H9 (cell line): ENCODE results near the gene RND3. TPM values are rescaled to one million over a fixed set of nuclear protein-coding genes. Genes with fewer than 3 reads are reported as not detected.

Experiments
- DNase-seq: peaks from one replicate; pipeline ENCODE4 v3.0.0-alpha.2; 2017
- H2AFZ ChIP-seq: one replicate; pipeline ENCODE4 v1.6.1; 2013; ENCODE audit warnings: mild to moderate bottlenecking, low read length, control low read depth, moderate library complexity
- H2AK5ac ChIP-seq: 2 replicates; pipeline ENCODE4 v1.6.1; 2013; ENCODE audit warnings: low read length, control low read depth, mixed read lengths; ENCODE audit not compliant: insufficient read length
- H2BK120ac ChIP-seq: one replicate; pipeline ENCODE4 v1.6.1; 2013; ENCODE audit warnings: low read depth, mild to moderate bottlenecking, low read length, control low read depth, inconsistent platforms; ENCODE audit not compliant: poor library complexity, severe bottlenecking
- H2BK12ac ChIP-seq: 2 replicates; pipeline ENCODE4 v1.6.1; 2013; ENCODE audit warnings: low read length, control low read depth, mixed read lengths, low read depth; ENCODE audit not compliant: insufficient read length
- H2BK15ac ChIP-seq: 2 replicates; pipeline ENCODE4 v1.6.1; 2013; ENCODE audit warnings: low read depth, low read length, control low read depth
- H2BK20ac ChIP-seq: one replicate; pipeline ENCODE4 v1.6.1; 2013; ENCODE audit warnings: low read depth, mild to moderate bottlenecking, low read length, control low read depth, inconsistent platforms; ENCODE audit not compliant: poor library complexity, severe bottlenecking
- H2BK5ac ChIP-seq: 2 replicates; pipeline ENCODE4 v1.6.1; 2013; ENCODE audit warnings: low read length, control low read depth, mixed read lengths; ENCODE audit not compliant: insufficient read length
- H3K14ac ChIP-seq: 2 replicates; pipeline ENCODE4 v1.6.1; 2013; ENCODE audit warnings: low read length, control low read depth; ENCODE audit not compliant: insufficient read depth
- H3K18ac ChIP-seq: 2 replicates; pipeline ENCODE4 v1.6.1; 2013; ENCODE audit warnings: low read depth, mild to moderate bottlenecking, mixed read lengths, low read length, control low read depth; ENCODE audit not compliant: insufficient read length
- H3K23ac ChIP-seq: 2 replicates; pipeline ENCODE4 v1.6.1; 2013; ENCODE audit warnings: low read length, control low read depth, mixed read lengths, low read depth; ENCODE audit not compliant: insufficient read length
- H3K23me2 ChIP-seq: 2 replicates; pipeline ENCODE4 v1.6.1; 2013; ENCODE audit warnings: low read depth, mild to moderate bottlenecking, mixed read lengths, low read length, control low read depth; ENCODE audit not compliant: insufficient read length, poor library complexity, severe bottlenecking
- H3K27ac ChIP-seq: 2 replicates; pipeline ENCODE4 v1.5.1; 2013; ENCODE audit warnings: low read length, control low read depth, mixed read lengths, low read depth; ENCODE audit not compliant: insufficient read length
- H3K27me3 ChIP-seq: 2 replicates; pipeline ENCODE4 v1.6.1; 2013; ENCODE audit warnings: low read length, control low read depth, inconsistent platforms; ENCODE audit not compliant: insufficient read depth
- H3K4ac ChIP-seq: 2 replicates; pipeline ENCODE4 v1.6.1; 2013; ENCODE audit warnings: low read depth, mild to moderate bottlenecking, control low read depth, inconsistent platforms, low read length, moderate library complexity
- H3K4me1 ChIP-seq: 2 replicates; pipeline ENCODE4 v1.6.1; 2013; ENCODE audit warnings: low read length, control low read depth, inconsistent platforms; ENCODE audit not compliant: insufficient read depth
- H3K4me2 ChIP-seq: 2 replicates; pipeline ENCODE4 v1.6.1; 2013; ENCODE audit warnings: low read length, control low read depth, mixed read lengths; ENCODE audit not compliant: insufficient read length, insufficient read depth
- H3K56ac ChIP-seq: 2 replicates; pipeline ENCODE4 v1.6.1; 2013; ENCODE audit warnings: low read depth, mild to moderate bottlenecking, mixed read lengths, low read length, control low read depth; ENCODE audit not compliant: insufficient read length
- H3K79me1 ChIP-seq: 2 replicates; pipeline ENCODE4 v1.6.1; 2013; ENCODE audit warnings: low read depth, mild to moderate bottlenecking, moderate library complexity, low read length, control low read depth, inconsistent platforms; ENCODE audit not compliant: insufficient read depth, poor library complexity, severe bottlenecking
- H3K79me2 ChIP-seq: 2 replicates; pipeline ENCODE4 v1.6.1; 2013; ENCODE audit warnings: low read length, control low read depth, inconsistent platforms; ENCODE audit not compliant: insufficient read depth
- H3K9ac ChIP-seq: 2 replicates; pipeline ENCODE4 v1.6.1; 2013; ENCODE audit warnings: low read length, control low read depth, mixed read lengths; ENCODE audit not compliant: insufficient read length; ENCODE audit errors: extremely low read depth
- H3K9me3 ChIP-seq: one replicate; pipeline ENCODE4 v1.6.1; 2013; ENCODE audit warnings: low read depth, low read length, inconsistent platforms; ENCODE audit not compliant: control insufficient read depth
- H3T11ph ChIP-seq: one replicate; pipeline ENCODE4 v1.6.1; 2013; ENCODE audit warnings: mild to moderate bottlenecking, low read length, control low read depth, inconsistent platforms
- H4K20me1 ChIP-seq: one replicate; pipeline ENCODE4 v1.6.1; 2013; ENCODE audit not compliant: control insufficient read depth, insufficient read length, insufficient read depth
- H4K5ac ChIP-seq: 2 replicates; pipeline ENCODE4 v1.6.1; 2013; ENCODE audit warnings: low read depth, mild to moderate bottlenecking, mixed read lengths, low read length, control low read depth; ENCODE audit not compliant: insufficient read length
- H4K8ac ChIP-seq: replicated peaks from 2 replicates; pipeline ENCODE4 v1.6.1; 2013; ENCODE audit warnings: low read length, control low read depth, mixed read lengths, low read depth; ENCODE audit not compliant: insufficient read length
- H4K91ac ChIP-seq: 2 replicates; pipeline ENCODE4 v1.6.1; 2013; ENCODE audit warnings: low read depth, mild to moderate bottlenecking, moderate library complexity, mixed read lengths, low read length, control low read depth; ENCODE audit not compliant: insufficient read length
- H3K27ac Mint-ChIP-seq, 3 experiments: 2 replicates in 2 of 3; 3 replicates in 1 of 3; pipeline ENCODE4 v1.8.0; 2020 to 2021; ENCODE audit warnings: mixed read lengths in 3 of 3, mild to moderate bottlenecking in 1 of 3, moderate library complexity in 1 of 3
- H3K27me3 Mint-ChIP-seq: 2 replicates; pipeline ENCODE4 v1.8.0; 2021; ENCODE audit warnings: low read depth, mild to moderate bottlenecking, moderate library complexity, mixed read lengths
- H3K36me3 Mint-ChIP-seq, 3 experiments: 2 replicates in 2 of 3; 3 replicates in 1 of 3; pipeline ENCODE4 v1.8.0; 2020 to 2021; ENCODE audit warnings: low read depth in 3 of 3, mixed read lengths in 3 of 3; ENCODE audit not compliant: insufficient read depth in 1 of 3
- H3K4me1 Mint-ChIP-seq, 2 experiments: 2 replicates each; pipeline ENCODE4 v1.8.0; 2020; ENCODE audit warnings: mixed read lengths in 2 of 2
- H3K4me3 Mint-ChIP-seq, 2 experiments: 2 replicates in 1 of 2; 3 replicates in 1 of 2; pipeline ENCODE4 v1.8.0; 2020 to 2021; ENCODE audit warnings: mild to moderate bottlenecking in 2 of 2, mixed read lengths in 2 of 2, moderate library complexity in 1 of 2
- H3K9me3 Mint-ChIP-seq, 2 experiments: 2 replicates in 1 of 2; 3 replicates in 1 of 2; pipeline ENCODE4 v1.8.0; 2020; ENCODE audit warnings: mild to moderate bottlenecking in 2 of 2, mixed read lengths in 2 of 2, moderate library complexity in 1 of 2
- WGBS: extraction: QIAGEN DNeasy Blood & Tissue Kit; methylation state at CpG from one replicate; pipeline ENCODE4 v1.1.7; 2013; ENCODE audit warnings: missing lambda C conversion rate, low lambda C conversion rate, mixed read lengths; ENCODE audit not compliant: insufficient read length; ENCODE audit errors: extremely low coverage; 5-methylcytosine and 5-hydroxymethylcytosine counted together
- total RNA-seq: library from RNA; stranded (reverse); gene quantifications from 2 replicates; pipeline ENCODE4 v1.2.1, GENCODE V29; 2021
- TF ChIP-seq, protein P1 (sequence below): fragments of 200-600 bp; sonication (generic); conservative IDR thresholded peaks from 3 replicates; pipeline ENCODE4 v1.8.0; 2021; ENCODE audit warnings: antibody characterized with exemption, mild to moderate bottlenecking

The RND3 gene
- total RNA-seq, 1 experiment from 2014 or later = 62.6 TPM

DNA sequence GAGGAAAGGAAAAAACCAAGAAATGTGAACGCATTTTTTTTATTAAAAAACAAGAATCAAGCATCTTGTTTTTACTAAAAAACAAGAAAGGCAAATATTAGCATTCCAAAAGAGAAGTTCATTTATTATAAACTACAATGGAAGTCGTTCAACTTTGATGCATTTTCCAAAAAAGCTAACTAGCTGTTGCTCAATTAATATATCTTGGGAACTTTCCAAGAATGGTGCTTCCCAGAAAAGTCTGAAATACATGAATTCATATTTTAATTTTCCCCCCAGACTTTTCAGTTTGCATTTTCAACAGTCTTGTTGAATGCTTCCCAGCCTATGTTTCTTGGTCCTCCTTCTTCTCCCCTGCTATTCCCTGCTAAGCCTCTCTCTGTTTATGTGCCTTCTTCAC is 7.5 kb upstream of the RND3 start:
- H3K4ac ChIP-seq = no peak overlapping the region
- Mint-ChIP-seq H3K36me3 (no peaks in the 10 kb centered on the region), H3K4me3 (no peak overlapping the region), H3K9me3 (no peaks in the 10 kb centered on the region), H3K27me3 (no peaks in the 10 kb centered on the region), H3K4me1 (no peaks in the 10 kb centered on the region), H3K27ac (no peak overlapping the region)
- TF ChIP-seq, protein P1, sequence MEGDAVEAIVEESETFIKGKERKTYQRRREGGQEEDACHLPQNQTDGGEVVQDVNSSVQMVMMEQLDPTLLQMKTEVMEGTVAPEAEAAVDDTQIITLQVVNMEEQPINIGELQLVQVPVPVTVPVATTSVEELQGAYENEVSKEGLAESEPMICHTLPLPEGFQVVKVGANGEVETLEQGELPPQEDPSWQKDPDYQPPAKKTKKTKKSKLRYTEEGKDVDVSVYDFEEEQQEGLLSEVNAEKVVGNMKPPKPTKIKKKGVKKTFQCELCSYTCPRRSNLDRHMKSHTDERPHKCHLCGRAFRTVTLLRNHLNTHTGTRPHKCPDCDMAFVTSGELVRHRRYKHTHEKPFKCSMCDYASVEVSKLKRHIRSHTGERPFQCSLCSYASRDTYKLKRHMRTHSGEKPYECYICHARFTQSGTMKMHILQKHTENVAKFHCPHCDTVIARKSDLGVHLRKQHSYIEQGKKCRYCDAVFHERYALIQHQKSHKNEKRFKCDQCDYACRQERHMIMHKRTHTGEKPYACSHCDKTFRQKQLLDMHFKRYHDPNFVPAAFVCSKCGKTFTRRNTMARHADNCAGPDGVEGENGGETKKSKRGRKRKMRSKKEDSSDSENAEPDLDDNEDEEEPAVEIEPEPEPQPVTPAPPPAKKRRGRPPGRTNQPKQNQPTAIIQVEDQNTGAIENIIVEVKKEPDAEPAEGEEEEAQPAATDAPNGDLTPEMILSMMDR = no peak
- no peaks in the 10 kb centered on the region for H3K23me2 ChIP-seq
- no peak overlapping the region for H4K5ac ChIP-seq
- no peak overlapping the region for H3K23ac ChIP-seq
- no peak overlapping the region for H2BK120ac ChIP-seq
- H3K18ac ChIP-seq = no peak overlapping the region
- H3K79me2 ChIP-seq = no peaks in the 10 kb centered on the region
- H2BK20ac ChIP-seq = no peak overlapping the region
- H2AK5ac ChIP-seq = no peak overlapping the region
- no peak overlapping the region for H3K56ac ChIP-seq
- no peak overlapping the region for H3T11ph ChIP-seq
- H4K8ac ChIP-seq = no peak overlapping the region
- H3K4me2 ChIP-seq = no peak overlapping the region
- H4K91ac ChIP-seq = no peak overlapping the region
- H2BK5ac ChIP-seq = no peak overlapping the region
- H2BK12ac ChIP-seq = no peak overlapping the region
- no peaks in the 10 kb centered on the region for H3K27me3 ChIP-seq
- H3K4me1 ChIP-seq = no peaks in the 10 kb centered on the region
- no peak overlapping the region for H2BK15ac ChIP-seq
- H3K27ac ChIP-seq = no peak overlapping the region
- H3K9ac ChIP-seq = no peak overlapping the region
- no peak overlapping the region for H2AFZ ChIP-seq
- no peaks in the 10 kb centered on the region for H3K9me3 ChIP-seq
- WGBS = no CpG with 5 or more reads among the region's 2 CpGs
- no peak for DNase-seq
- no peaks in the 10 kb centered on the region for H4K20me1 ChIP-seq
- H3K14ac ChIP-seq = no peak overlapping the region
- no peaks in the 10 kb centered on the region for H3K79me1 ChIP-seq
